ENCODE measurements around the gene RNH1.

The RNH1 gene

DNA sequence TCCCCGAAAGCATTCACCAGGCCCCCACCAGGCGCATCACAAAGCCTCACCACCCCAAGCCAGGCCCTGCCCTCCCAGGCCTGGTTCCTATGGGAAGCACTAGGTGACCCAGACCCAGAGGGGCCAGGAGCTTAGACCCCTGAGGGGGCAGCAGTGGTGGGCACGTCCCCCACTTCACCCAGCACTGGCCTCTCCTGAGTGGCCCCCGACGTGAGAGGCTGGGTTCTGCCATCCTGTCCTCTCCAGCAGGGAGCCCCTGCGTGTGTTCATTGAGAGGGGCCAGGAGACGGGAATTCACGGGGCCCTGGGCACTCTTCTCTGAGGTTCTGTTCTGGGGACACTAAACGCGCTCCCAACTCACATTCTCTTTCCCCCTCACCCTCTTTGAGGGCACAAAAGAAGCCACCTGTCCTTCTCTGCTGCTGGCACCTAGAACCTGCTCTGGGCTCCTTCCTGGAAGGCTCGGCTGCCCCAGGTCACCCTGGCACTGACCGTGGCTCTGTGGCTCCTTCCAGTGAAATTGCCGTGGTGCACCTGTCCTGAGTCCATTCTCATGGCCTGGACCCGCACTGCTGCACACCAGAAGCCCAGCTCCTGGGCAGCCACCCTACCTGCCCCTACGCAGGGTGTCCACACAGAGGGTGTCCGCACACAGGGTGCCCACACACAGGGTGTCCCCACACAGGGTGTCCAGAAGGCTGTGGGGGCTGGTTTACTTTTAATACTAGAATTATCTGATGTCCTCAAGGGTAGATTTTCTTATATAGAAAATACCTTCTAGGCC is 44.7 kb downstream of the RNH1 start:
- DNase-seq (ENCODE audit: extremely low read depth, insufficient read length), result no peak
- TF ChIP-seq, protein P1, sequence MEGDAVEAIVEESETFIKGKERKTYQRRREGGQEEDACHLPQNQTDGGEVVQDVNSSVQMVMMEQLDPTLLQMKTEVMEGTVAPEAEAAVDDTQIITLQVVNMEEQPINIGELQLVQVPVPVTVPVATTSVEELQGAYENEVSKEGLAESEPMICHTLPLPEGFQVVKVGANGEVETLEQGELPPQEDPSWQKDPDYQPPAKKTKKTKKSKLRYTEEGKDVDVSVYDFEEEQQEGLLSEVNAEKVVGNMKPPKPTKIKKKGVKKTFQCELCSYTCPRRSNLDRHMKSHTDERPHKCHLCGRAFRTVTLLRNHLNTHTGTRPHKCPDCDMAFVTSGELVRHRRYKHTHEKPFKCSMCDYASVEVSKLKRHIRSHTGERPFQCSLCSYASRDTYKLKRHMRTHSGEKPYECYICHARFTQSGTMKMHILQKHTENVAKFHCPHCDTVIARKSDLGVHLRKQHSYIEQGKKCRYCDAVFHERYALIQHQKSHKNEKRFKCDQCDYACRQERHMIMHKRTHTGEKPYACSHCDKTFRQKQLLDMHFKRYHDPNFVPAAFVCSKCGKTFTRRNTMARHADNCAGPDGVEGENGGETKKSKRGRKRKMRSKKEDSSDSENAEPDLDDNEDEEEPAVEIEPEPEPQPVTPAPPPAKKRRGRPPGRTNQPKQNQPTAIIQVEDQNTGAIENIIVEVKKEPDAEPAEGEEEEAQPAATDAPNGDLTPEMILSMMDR (IDR thresholded peaks at IDR 0.05; ENCODE audit: insufficient read depth, low read length, poor library complexity, severe bottlenecking), result no peak
- Histone ChIP-seq H3K27me3 (replicated peaks; ENCODE audit: control insufficient read depth, insufficient read depth, low read length) (no peaks in the 10 kb centered on the region), H3K36me3 (ENCODE audit: control insufficient read depth, insufficient read depth, low read length) (peaks cover 5% of the 10 kb centered on the region), H3K4me3 (replicated peaks; ENCODE audit: low read depth, low read length) (no peak overlapping the region)

DNA sequence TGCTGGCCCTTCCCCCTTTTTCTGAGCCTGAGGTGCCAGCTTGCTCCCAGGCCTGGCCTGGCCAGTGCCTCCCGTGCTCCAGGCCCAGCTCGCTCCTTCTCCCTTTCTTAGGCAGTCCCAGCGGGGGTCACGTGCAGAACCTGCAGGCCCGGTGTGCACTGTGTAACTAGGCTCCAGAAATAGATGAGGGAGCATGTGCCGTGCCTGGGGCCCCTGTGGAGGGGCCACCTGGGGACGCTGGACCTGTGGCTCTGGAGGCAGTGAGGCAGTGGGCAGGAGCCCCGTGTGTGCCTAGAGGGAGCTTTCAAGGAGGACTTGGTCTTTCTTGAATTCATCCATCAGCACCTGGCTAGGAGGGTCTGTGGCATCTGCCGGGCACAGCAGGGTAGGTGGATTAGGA is 45.4 kb downstream of the RNH1 start:
- Histone ChIP-seq H3K36me3 (ENCODE audit: control insufficient read depth, insufficient read depth, low read length) (peaks cover 5% of the 10 kb centered on the region), H3K4me3 (replicated peaks; ENCODE audit: low read depth, low read length) (no peak overlapping the region), H3K27me3 (replicated peaks; ENCODE audit: control insufficient read depth, insufficient read depth, low read length) (no peaks in the 10 kb centered on the region)
- TF ChIP-seq, protein P1 (IDR thresholded peaks at IDR 0.05; ENCODE audit: insufficient read depth, low read length, poor library complexity, severe bottlenecking), result no peak
- DNase-seq (ENCODE audit: extremely low read depth, insufficient read length), result no peak

DNA sequence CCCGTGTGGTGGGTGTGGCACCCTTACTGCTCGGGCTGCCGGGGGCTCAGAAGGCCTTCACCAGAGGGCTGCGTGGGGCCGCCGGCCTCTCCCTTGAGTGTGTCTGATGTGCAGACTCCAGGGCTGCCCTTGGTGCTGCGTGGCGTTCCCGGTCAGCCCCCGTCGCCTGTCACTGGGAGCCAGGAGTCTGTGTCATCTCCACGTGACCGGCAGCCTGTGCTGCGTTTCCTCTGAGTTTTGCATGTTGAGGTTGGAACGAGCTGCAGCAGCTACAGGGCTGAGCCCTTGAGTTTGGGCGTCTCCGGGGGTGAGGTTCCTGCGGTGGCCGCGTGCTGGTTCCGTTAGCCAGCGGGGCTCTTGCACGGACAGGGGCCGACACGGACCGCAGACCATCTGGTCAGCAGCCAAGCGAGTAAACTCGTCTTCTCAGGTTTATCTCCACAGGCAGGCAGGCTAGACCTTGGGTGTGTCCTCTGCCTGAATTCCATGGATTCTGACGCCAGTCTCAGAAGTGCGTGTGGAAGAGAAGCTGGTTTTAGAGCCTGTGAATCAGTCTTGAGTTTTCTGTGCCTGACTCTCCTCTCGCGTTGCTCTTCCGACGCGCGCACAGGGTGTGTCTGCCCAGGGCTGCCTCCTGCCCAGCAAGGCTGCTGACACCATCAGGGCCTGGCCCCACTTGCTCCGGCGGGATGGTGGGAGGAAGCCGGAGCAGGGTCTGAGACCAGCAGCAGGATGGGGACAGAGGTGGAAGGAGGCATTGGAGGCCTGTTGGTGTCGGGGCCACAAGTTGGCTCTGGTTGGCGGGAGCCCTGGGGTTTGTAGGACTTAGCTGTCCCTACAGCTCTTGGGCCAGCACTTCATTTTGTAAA is 46.5 kb downstream of the RNH1 start:
- TF ChIP-seq, protein P1 (IDR thresholded peaks at IDR 0.05; ENCODE audit: insufficient read depth, low read length, poor library complexity, severe bottlenecking), result no peak
- no peak for DNase-seq (ENCODE audit: extremely low read depth, insufficient read length)
- H3K4me3 ChIP-seq (replicated peaks; ENCODE audit: low read depth, low read length), result no peak overlapping the region
- no peaks in the 10 kb centered on the region for H3K27me3 ChIP-seq (replicated peaks; ENCODE audit: control insufficient read depth, insufficient read depth, low read length)
- peaks cover 5% of the 10 kb centered on the region for H3K36me3 ChIP-seq (ENCODE audit: control insufficient read depth, insufficient read depth, low read length)

DNA sequence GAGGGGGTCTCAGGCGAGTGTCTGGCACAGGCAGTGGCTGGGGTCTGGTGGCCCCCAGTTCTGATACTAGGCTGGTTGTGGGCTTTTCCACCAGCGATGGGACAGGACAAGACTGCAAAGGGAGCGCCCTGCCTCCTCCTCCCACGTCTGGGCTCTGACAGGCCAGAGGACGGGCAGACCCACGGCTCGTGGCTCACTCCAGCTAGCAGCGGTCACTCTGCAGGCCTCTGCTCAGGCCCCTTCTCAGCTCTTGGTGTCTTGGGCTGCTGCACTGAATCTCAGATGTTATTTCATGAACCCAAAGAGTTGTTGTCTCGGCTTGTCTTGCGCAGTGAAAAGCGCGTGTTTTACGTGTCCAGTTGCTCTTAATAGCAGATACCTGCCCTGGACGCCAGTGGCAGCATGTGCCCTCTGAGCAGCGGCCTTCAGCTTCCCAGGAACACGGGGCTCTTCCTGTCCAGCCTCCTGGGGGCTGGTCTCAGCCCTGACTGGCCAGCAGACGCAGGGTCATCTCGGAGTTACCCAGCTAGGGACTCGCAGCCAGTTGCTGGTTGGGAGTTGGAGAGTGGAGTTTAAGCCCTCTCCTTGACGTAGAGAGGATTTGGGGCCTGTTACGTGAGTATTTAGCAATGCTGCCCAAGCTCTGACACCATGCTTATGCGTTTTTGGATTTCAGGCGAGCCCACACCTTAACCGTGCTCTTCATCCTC is 47.4 kb downstream of the RNH1 start:
- H3K36me3 ChIP-seq (ENCODE audit: control insufficient read depth, insufficient read depth, low read length), result peaks cover 9% of the 10 kb centered on the region
- no peak for DNase-seq (ENCODE audit: extremely low read depth, insufficient read length)
- TF ChIP-seq, protein P1 (IDR thresholded peaks at IDR 0.05; ENCODE audit: insufficient read depth, low read length, poor library complexity, severe bottlenecking), result no peak
- H3K4me3 ChIP-seq (replicated peaks; ENCODE audit: low read depth, low read length), result no peak overlapping the region
- no peaks in the 10 kb centered on the region for H3K27me3 ChIP-seq (replicated peaks; ENCODE audit: control insufficient read depth, insufficient read depth, low read length)

DNA sequence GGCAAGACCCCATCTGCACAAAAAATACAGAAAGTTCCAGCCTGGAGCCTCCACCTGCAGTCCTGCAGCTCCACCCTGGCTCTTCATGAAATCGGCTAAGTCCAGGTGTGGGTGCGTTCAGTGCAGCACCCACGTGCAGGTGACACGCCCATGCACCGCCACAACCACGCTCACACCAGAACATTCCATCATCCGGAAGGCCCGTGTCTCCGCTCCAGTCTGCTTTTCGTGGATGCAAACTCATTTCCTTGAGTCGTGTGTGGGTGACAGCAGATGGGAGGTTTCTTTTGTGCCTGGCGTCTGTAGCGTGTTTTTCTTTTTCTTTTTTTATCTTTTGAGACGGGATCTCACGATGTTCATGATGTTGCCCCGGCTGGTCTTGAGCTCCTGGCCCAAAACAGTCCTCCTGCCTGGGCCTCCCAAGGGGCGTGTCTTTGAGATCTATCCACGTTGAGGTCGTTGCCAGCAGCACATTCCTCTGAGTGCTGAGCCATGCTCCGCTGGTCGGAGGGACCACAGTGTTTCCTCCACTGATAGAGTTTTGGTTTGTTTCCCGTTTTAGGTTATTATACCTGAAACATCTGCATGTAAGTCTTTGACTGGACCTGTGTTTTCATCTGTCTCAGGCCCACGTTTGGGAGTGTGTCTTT is 49.8 kb downstream of the RNH1 start:
- TF ChIP-seq, protein P1 (IDR thresholded peaks at IDR 0.05; ENCODE audit: insufficient read depth, low read length, poor library complexity, severe bottlenecking), result no peak
- Histone ChIP-seq H3K27me3 (replicated peaks; ENCODE audit: control insufficient read depth, insufficient read depth, low read length) (no peaks in the 10 kb centered on the region), H3K4me3 (replicated peaks; ENCODE audit: low read depth, low read length) (no peak overlapping the region), H3K36me3 (ENCODE audit: control insufficient read depth, insufficient read depth, low read length) (peaks cover 14% of the 10 kb centered on the region)
- no peak for DNase-seq (ENCODE audit: extremely low read depth, insufficient read length)
